A549 (cell line): Measurements from ENCODE around the gene PIEZO2. TPM values are rescaled to one million over a fixed set of nuclear protein-coding genes. Genes with fewer than 3 reads are reported as not detected.
"Not testable (repeated sequence)": the region's sequence is repeated elsewhere in the genome, so short reads cannot be mapped to it uniquely, and the experiment has no call there.

Source experiments
- ATAC-seq, 2 experiments: fragments of 200-7000 bp in 1 of 2; fragments of >200 bp in 1 of 2; cut with Nextera tagmentation in 1 of 2; cut with Tn5 transposase in 1 of 2; 3 replicates each; pipeline versions ENCODE4 v1.8.0 to v1.9.1; 2018 to 2020; ENCODE audit warnings: mild to moderate bottlenecking in 1 of 2, moderate library complexity in 1 of 2
- CTCF ChIA-PET: fragments of 300-600 bp; sonication (Branson Sonifier 250); formaldehyde crosslinking; extraction: SDS; loops from one replicate; lab custom pipeline; 2021; ENCODE audit warnings: antibody characterized with exemption, inconsistent platforms; lab: Yijun Ruan, JAX
- POLR2A ChIA-PET: fragments of 350-600 bp; formaldehyde crosslinking; extraction: SDS; loops from one replicate; lab custom pipeline; 2021; ENCODE audit warnings: antibody characterized with exemption, inconsistent platforms; lab: Yijun Ruan, JAX
- DNase-seq, 2 experiments: peaks; one replicate each; pipeline versions ENCODE4 v3.0.0 to v3.0.0-alpha.2; 2011 to 2016; ENCODE audit warnings: low read depth in 1 of 2, low spot score in 1 of 2
- FAIRE-seq: peaks from 2 replicates; lab custom pipeline; 2011; peaks lifted over from hg19 to GRCh38; lab: Jason Lieb, UNC
- H3K27ac ChIP-seq, 2 experiments: fragments of >200 bp; sonication (Bioruptor Twin); formaldehyde crosslinking; 3 replicates each; pipeline ENCODE4 v1.5.1; 2016 to 2017
- H3K4me1 ChIP-seq: fragments of >200 bp; sonication (Bioruptor Twin); formaldehyde crosslinking; 3 replicates; pipeline ENCODE4 v1.6.1; 2016
- H3K4me2 ChIP-seq: fragments of >200 bp; sonication (Bioruptor Twin); formaldehyde crosslinking; 3 replicates; pipeline ENCODE4 v1.6.1; 2016
- H3K4me3 ChIP-seq: fragments of >200 bp; sonication (Bioruptor Twin); formaldehyde crosslinking; 3 replicates; pipeline ENCODE4 v1.5.1; 2016
- H3K9me3 ChIP-seq: fragments of >200 bp; sonication (Bioruptor Twin); formaldehyde crosslinking; 3 replicates; pipeline ENCODE4 v1.6.1; 2016
- CHD2 ChIP-seq: fragments of 150-350 bp; IDR thresholded peaks from 2 replicates; pipeline ENCODE4 v1.6.1; 2014; ENCODE audit warnings: low read length; ENCODE audit not compliant: partially characterized antibody
- EHF ChIP-seq: fragments of 250-450 bp; sonication (Bioruptor Pico); IDR thresholded peaks from 2 replicates; pipeline ENCODE4 v1.5.0; 2020; ENCODE audit warnings: mild to moderate bottlenecking
- EP300 ChIP-seq, 2 experiments: fragments of >200 bp; sonication (Bioruptor Twin); formaldehyde crosslinking; IDR thresholded peaks; 2 replicates in 1 of 2; 3 replicates in 1 of 2; pipeline ENCODE4 v1.6.1; 2016 to 2017
- GATA3 ChIP-seq: IDR thresholded peaks from 2 replicates; pipeline ENCODE4 v1.6.1; 2012; ENCODE audit warnings: borderline replicate concordance
- HEYL ChIP-seq: fragments of 250-450 bp; sonication (Bioruptor Pico); IDR thresholded peaks from 2 replicates; pipeline ENCODE4 v1.8.0; 2021; ENCODE audit warnings: mild to moderate bottlenecking, moderate library complexity
- HOXB13 ChIP-seq: fragments of 250-450 bp; sonication (Bioruptor Pico); IDR thresholded peaks from 2 replicates; pipeline ENCODE4 v1.5.0; 2020; ENCODE audit warnings: low read depth, mild to moderate bottlenecking, moderate library complexity
- JUNB ChIP-seq: fragments of >200 bp; sonication (Bioruptor Twin); formaldehyde crosslinking; IDR thresholded peaks from 2 replicates; pipeline ENCODE4 v1.6.1; 2016
- KDM5A ChIP-seq: fragments of 200-600 bp; sonication (generic); IDR thresholded peaks from 2 replicates; pipeline ENCODE4 v1.6.1; 2016; ENCODE audit warnings: antibody characterized with exemption, mild to moderate bottlenecking
- MAX ChIP-seq: IDR thresholded peaks from 2 replicates; pipeline ENCODE4 v1.6.1; 2012
- NPAS2 ChIP-seq: fragments of 250-450 bp; sonication (Bioruptor Pico); IDR thresholded peaks from 2 replicates; pipeline ENCODE4 v1.8.0; 2022; ENCODE audit warnings: mild to moderate bottlenecking, moderate library complexity, borderline replicate concordance
- NR3C1 ChIP-seq: fragments of >200 bp; sonication (Bioruptor Twin); formaldehyde crosslinking; IDR thresholded peaks from 3 replicates; pipeline ENCODE4 v1.6.1; 2017
- PBX3 ChIP-seq: IDR thresholded peaks from 2 replicates; pipeline ENCODE4 v1.6.1; 2012
- REST ChIP-seq: fragments of 200-600 bp; sonication (generic); IDR thresholded peaks from 2 replicates; pipeline ENCODE4 v1.6.1; 2016; ENCODE audit warnings: antibody characterized with exemption, mild to moderate bottlenecking, moderate library complexity
- ZNF302 ChIP-seq: fragments of 250-450 bp; sonication (Bioruptor Pico); IDR thresholded peaks from 2 replicates; pipeline ENCODE4 v1.9.0; 2021; ENCODE audit warnings: inconsistent platforms, mild to moderate bottlenecking, moderate library complexity
- ZSCAN20 ChIP-seq: fragments of 250-450 bp; sonication (Bioruptor Pico); IDR thresholded peaks from 2 replicates; pipeline ENCODE4 v1.8.0; 2022; ENCODE audit warnings: mild to moderate bottlenecking, moderate library complexity
- WGBS: methylation state at CpG from one replicate; pipeline ENCODE4 v1.1.6; 2017; ENCODE audit errors: missing lambda C conversion rate; 5-methylcytosine and 5-hydroxymethylcytosine counted together
- polyA plus RNA-seq, 4 experiments: library from polyadenylated mRNA; depleted of rRNA in 3 of 4; stranded (reverse); fragments of >200 nt; fragmentation: RNase III in 1 of 4; extraction: RNeasy Plus Mini Kit Qiagen cat#74134 plus additional on column Dnase treatment in 1 of 4; gene quantifications; 2 replicates in 3 of 4; 3 replicates in 1 of 4; pipeline ENCODE4 v1.2.3, GENCODE V29; 2011 to 2017
- TF ChIP-seq, protein P1 (sequence below): fragments of >200 bp; sonication (Bioruptor Twin); formaldehyde crosslinking; IDR thresholded peaks from 2 replicates; pipeline ENCODE4 v1.6.1; 2016

PIEZO2 gene
- polyA plus RNA-seq, 2 of the 4 experiments (the other 2 are of a cell fraction): 0.80 to 1.6 TPM

- CTCF ChIA-PET: interaction anchor here (1.1 to 1.7 kb wide), 3 partner anchors 31 to 308 kb away, joined by 3 to 4 read pairs (median 3); no protein-coding TSS in a partner anchor
- no peak for DNase-seq
- Histone ChIP-seq H3K9me3 (no peaks in the 10 kb centered on the region), H3K4me3 (no peak overlapping the region), H3K4me1 (0 out of 3 replicates have a peak, but pooled peaks cover 6% of the 10 kb centered on the region), H3K27ac (no peak overlapping the region), H3K4me2 (no peak overlapping the region)
- TF ChIP-seq HEYL (CRISPR knock-in tag) (no peak), JUNB (no peak), KDM5A (no peak), MAX (no peak)
- POLR2A ChIA-PET: no interaction called here
- WGBS: 30% methylated on average over 6 of the region's 6 CpGs
- ATAC-seq: no peak
- no peak for FAIRE-seq
Observed at GRCh38 chr18:10846657-10847407, 302.5 kb downstream of the PIEZO2 start.

DNA sequence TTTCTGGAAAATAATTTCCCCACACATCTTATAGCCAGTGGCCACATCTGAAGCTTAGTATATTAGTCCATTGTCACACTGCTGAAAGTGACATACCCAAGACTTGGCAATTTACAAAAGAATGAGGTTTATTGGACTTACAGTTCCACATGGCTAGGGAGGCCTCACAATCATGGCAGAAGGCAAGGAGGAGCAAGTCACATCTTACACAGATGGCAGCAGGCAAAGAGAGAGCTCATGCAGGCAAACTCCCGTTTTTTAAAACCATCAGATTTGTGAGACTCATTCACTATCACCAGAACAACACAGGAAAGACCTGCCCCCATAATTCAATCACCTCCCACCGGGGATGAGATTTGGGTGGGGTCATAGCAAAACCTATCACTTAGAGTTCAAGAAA, 303.3 kb downstream of the PIEZO2 start:
- DNase-seq, ATAC-seq, POLR2A ChIA-PET, H3K9me3 ChIP-seq, H3K4me2 ChIP-seq, H3K4me1 ChIP-seq, H3K27ac ChIP-seq, FAIRE-seq, H3K4me3 ChIP-seq: not testable (repeated sequence)
- 0% methylated on average over 2 of the region's 2 CpGs for WGBS
- CTCF ChIA-PET: interaction anchor here (1.3 to 1.7 kb wide), 2 partner anchors 304 to 308 kb away, joined by 3 to 4 read pairs; no protein-coding TSS in a partner anchor

- no peak overlapping the region for H3K4me3 ChIP-seq
- DNase-seq: no peak
- ChIA-PET POLR2A (no interaction called here), CTCF (interaction anchor here (0.7 to 0.9 kb wide), 2 partner anchors 9 to 669 kb away, joined by 4 read pairs; no protein-coding TSS in a partner anchor)
- no peak for TF ChIP-seq EP300 (IDR thresholded peaks at IDR 0.05)
- TF ChIP-seq EHF (CRISPR knock-in tag): no peak
- no peak for TF ChIP-seq CHD2
- no peak for TF ChIP-seq NPAS2 (CRISPR knock-in tag)
- TF ChIP-seq MAX: no peak
- TF ChIP-seq GATA3: no peak
- TF ChIP-seq REST: no peak
- TF ChIP-seq HOXB13 (CRISPR knock-in tag): no peak
- TF ChIP-seq NR3C1: no peak
- no peak for TF ChIP-seq ZSCAN20 (CRISPR knock-in tag)
- no peak for TF ChIP-seq PBX3
- TF ChIP-seq ZNF302: no peak
- TF ChIP-seq, protein P1, sequence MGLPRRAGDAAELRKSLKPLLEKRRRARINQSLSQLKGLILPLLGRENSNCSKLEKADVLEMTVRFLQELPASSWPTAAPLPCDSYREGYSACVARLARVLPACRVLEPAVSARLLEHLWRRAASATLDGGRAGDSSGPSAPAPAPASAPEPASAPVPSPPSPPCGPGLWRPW: no peak
- H3K9me3 ChIP-seq: no peaks in the 10 kb centered on the region
- H3K4me1 ChIP-seq: no peaks in the 10 kb centered on the region
- H3K27ac ChIP-seq: no peak overlapping the region
- no peak overlapping the region for H3K4me2 ChIP-seq
- ATAC-seq: no peak
- 10% methylated on average over 5 of the region's 5 CpGs for WGBS
- no peak for FAIRE-seq
Observed at GRCh38 chr18:10843565-10843964, 305.8 kb downstream of the PIEZO2 start.
